Activated naive CD8-positive, alpha-beta T cell (primary cell): ENCODE results near the gene RGCC.
A peak's percentile ranks its signal among the peaks of the same experiment; 100 is the strongest.
"Not testable (repeated sequence)": the region's sequence is repeated elsewhere in the genome, so short reads cannot be mapped to it uniquely, and the experiment has no call there.

Experiments
- H3K27ac Mint-ChIP-seq: one replicate; pipeline ENCODE4 v1.8.0; 2021; ENCODE audit warnings: mixed read lengths
- H3K27me3 Mint-ChIP-seq: one replicate; pipeline ENCODE4 v1.8.0; 2021; ENCODE audit warnings: mixed read lengths
- H3K36me3 Mint-ChIP-seq: one replicate; pipeline ENCODE4 v1.8.0; 2021; ENCODE audit warnings: mixed read lengths
- H3K4me1 Mint-ChIP-seq: one replicate; pipeline ENCODE4 v1.8.0; 2021; ENCODE audit warnings: low read depth, mixed read lengths
- H3K4me3 Mint-ChIP-seq: one replicate; pipeline ENCODE4 v1.8.0; 2021; ENCODE audit warnings: mild to moderate bottlenecking, mixed read lengths
- H3K9me3 Mint-ChIP-seq: one replicate; pipeline ENCODE4 v1.8.0; 2021; ENCODE audit warnings: low read depth, mixed read lengths

RGCC gene

DNA sequence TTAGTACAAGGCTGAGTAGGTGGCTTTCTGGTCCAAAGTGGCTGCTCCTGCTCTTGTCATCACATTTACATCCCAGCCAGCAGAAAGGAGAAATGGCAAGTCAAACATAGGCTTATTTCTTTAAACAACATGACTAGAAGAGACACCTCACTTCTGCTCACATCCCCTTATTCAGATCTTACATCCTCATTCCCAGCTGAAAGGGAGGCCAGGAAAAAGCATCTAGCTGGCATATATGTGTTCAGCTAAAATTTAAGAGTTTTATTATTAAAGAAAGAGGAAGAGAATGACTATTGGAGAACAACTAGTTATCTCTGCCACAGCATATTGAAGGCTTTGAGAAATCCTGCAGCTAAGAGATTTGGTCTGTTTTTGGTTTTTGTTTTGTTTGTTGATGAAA lies 34.1 kb downstream of the RGCC start:
- H3K4me3 Mint-ChIP-seq, result no peak overlapping the region
- H3K27ac Mint-ChIP-seq, result peak overlapping the region; percentile 97
- peaks cover 2% of the 10 kb centered on the region for H3K9me3 Mint-ChIP-seq
- H3K36me3 Mint-ChIP-seq, result peaks cover 7% of the 10 kb centered on the region
- H3K27me3 Mint-ChIP-seq, result no peaks in the 10 kb centered on the region
- H3K4me1 Mint-ChIP-seq, result peaks cover 93% of the 10 kb centered on the region

DNA sequence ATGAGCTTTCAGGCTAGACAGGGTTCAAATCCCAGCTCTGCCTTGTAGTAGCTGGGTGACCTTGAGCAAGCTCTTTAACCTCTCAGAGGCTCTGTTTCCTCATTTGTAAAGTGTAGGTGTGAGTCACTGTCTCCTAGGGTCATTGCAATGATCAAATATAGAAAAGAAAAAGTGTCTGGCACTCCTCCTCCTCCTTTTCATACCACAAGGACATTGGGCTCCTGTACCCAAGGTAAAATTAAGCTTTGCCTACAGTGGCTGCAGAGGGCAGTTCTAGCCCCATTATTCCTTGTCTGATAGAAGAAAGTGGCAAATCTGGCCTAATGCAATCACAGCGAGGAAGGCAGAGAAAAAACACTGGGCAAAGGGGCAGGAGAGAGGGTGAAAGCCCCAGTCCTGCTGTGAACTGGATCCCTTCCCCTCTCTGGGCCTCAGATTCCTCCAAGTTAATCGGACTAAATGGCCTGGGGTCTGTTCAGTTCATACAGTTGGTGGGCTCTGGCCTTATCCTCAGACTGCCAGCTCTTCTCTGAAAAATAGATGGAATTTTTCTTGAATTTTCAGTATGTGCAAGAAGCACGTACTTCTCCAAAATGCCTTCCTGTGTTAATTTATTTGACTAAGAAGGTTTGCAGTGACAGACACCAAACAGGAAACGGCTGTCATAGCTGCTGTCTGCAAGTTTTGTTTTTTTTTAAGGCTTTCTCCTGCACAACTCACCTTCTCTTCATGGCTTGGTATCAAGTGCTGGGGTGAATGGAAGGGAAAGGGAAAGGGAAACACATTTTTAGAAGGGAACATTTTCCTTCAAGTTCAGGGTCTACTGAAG lies 35.3 kb downstream of the RGCC start:
- Mint-ChIP-seq H3K9me3 (no peaks in the 10 kb centered on the region), H3K4me3 (peak overlapping the region; percentile 76), H3K4me1 (peaks cover 95% of the 10 kb centered on the region)

GRCh38 chr13:41494202-41494601 lies 36.9 kb downstream of the RGCC start:
- no peaks in the 10 kb centered on the region for H3K9me3 Mint-ChIP-seq
- no peak overlapping the region for H3K4me3 Mint-ChIP-seq
- peaks cover 90% of the 10 kb centered on the region for H3K4me1 Mint-ChIP-seq
- H3K27me3 Mint-ChIP-seq, result no peaks in the 10 kb centered on the region
- H3K27ac Mint-ChIP-seq, result peak overlapping the region; percentile 97
- peaks cover 5% of the 10 kb centered on the region for H3K36me3 Mint-ChIP-seq

More for the DNA sequence above, 35.3 kb downstream of the RGCC start:
- Mint-ChIP-seq H3K36me3 (peaks cover 5% of the 10 kb centered on the region), H3K27ac (peak overlapping the region; percentile 97), H3K27me3 (no peaks in the 10 kb centered on the region)

GRCh38 chr13:41495044-41495443 lies 37.7 kb downstream of the RGCC start:
- Mint-ChIP-seq H3K36me3 (peaks cover 7% of the 10 kb centered on the region), H3K27ac (peak overlapping the region; percentile 97), H3K27me3 (no peaks in the 10 kb centered on the region), H3K4me1 (peaks cover 88% of the 10 kb centered on the region), H3K4me3 (no peak overlapping the region), H3K9me3 (no peaks in the 10 kb centered on the region)

DNA sequence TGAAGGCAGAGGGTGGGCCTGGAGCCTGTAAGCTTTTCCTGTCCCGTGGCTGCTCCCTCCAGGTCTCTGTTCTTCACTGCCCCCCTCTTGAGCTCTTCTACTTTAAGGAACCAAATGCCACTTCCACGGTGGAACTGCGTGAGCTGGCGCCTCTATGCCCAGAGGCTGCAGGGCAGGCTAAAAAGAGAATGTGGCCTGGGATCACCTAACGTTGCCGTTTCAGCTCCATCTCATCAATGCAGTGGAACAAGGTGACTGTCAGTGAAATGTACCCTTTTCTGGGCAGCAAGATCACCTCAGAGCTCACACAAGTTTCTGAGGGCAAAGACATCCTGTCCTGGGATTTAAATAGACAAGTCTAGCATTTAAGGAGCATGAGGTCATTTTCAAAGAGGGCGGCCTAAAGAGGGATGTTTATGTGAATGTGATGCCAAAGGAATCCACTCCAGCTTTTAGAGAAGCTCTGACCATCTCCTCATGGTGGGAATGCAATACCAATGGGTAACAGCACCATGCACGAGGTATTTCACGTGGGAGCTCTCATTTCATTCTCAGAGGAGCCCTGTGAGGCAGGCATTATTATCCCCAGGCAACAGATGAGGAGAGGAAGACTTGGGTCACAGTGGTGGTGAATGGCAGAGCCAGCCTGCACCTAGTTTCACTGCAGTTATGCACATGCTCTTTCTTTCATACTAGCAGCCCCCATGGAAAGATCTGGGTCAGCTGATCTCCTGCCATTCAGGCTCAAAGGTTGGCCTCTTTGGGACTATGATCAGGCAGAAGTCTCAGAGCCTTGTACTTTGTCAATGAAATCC lies 39.3 kb downstream of the RGCC start:
- Mint-ChIP-seq H3K27ac (peak overlapping the region; percentile 70), H3K4me3 (no peak overlapping the region), H3K4me1 (peaks cover 92% of the 10 kb centered on the region), H3K27me3 (no peaks in the 10 kb centered on the region), H3K36me3 (peaks cover 4% of the 10 kb centered on the region), H3K9me3 (no peaks in the 10 kb centered on the region)

- Mint-ChIP-seq H3K4me1 (peaks cover 91% of the 10 kb centered on the region), H3K36me3 (peaks cover 4% of the 10 kb centered on the region), H3K9me3 (no peaks in the 10 kb centered on the region), H3K27me3 (no peaks in the 10 kb centered on the region), H3K27ac (peak overlapping the region; percentile 41), H3K4me3 (no peak overlapping the region)
Measured at GRCh38 chr13:41497436-41497835, 40.1 kb downstream of the RGCC start.

- Mint-ChIP-seq H3K36me3 (peaks cover 4% of the 10 kb centered on the region), H3K9me3 (peaks cover 5% of the 10 kb centered on the region), H3K4me1 (peaks cover 78% of the 10 kb centered on the region), H3K4me3 (no peak overlapping the region), H3K27ac (peak overlapping the region; percentile 4), H3K27me3 (no peaks in the 10 kb centered on the region)
Measured at GRCh38 chr13:41499452-41499851, 42.1 kb downstream of the RGCC start.

- H3K27ac Mint-ChIP-seq, result peak overlapping the region; percentile 79
- H3K27me3 Mint-ChIP-seq, result no peaks in the 10 kb centered on the region
- H3K9me3 Mint-ChIP-seq, result peaks cover 5% of the 10 kb centered on the region
- no peak overlapping the region for H3K4me3 Mint-ChIP-seq
- peaks cover 7% of the 10 kb centered on the region for H3K36me3 Mint-ChIP-seq
- H3K4me1 Mint-ChIP-seq, result peaks cover 68% of the 10 kb centered on the region
Measured at GRCh38 chr13:41500511-41500910, 43.2 kb downstream of the RGCC start.

DNA sequence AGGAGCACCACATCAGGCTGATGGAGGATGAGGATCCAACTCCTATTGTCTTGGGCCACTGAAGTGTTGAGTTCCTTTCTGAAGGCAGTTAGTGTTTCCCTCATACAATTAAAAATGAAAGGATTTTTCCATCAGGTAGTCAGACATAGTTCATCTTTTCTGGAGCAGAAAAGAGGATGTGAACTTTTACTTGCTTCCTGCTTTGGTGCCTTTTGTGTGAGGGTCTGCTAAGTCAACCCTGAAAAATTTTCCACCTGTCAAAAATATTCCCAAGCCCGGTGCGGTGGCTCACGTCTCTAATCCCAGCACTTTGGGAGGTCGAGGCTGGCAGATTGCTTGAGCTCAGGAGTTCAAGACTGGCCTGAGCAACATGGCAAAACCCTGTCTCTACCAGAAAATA lies 43.9 kb downstream of the RGCC start:
- H3K4me1 Mint-ChIP-seq, result peaks cover 62% of the 10 kb centered on the region
- H3K27ac Mint-ChIP-seq, result peak overlapping the region; percentile 79
- no peak overlapping the region for H3K4me3 Mint-ChIP-seq
- H3K27me3 Mint-ChIP-seq, result no peaks in the 10 kb centered on the region
- peaks cover 7% of the 10 kb centered on the region for H3K36me3 Mint-ChIP-seq
- peaks cover 5% of the 10 kb centered on the region for H3K9me3 Mint-ChIP-seq

- Mint-ChIP-seq H3K4me1 (peaks cover 54% of the 10 kb centered on the region), H3K27me3 (no peaks in the 10 kb centered on the region), H3K36me3 (peaks cover 7% of the 10 kb centered on the region), H3K4me3 (peak overlapping the region; percentile 30), H3K27ac (peak overlapping the region; percentile 7), H3K9me3 (peaks cover 5% of the 10 kb centered on the region)
Measured at GRCh38 chr13:41502031-41502430, 44.7 kb downstream of the RGCC start.

GRCh38 chr13:41502673-41503072 lies 45.3 kb downstream of the RGCC start:
- Mint-ChIP-seq H3K4me1 (peaks cover 48% of the 10 kb centered on the region), H3K4me3 (peak overlapping the region; percentile 30), H3K9me3 (peaks cover 5% of the 10 kb centered on the region), H3K27me3 (no peaks in the 10 kb centered on the region), H3K27ac (peak overlapping the region; percentile 28), H3K36me3 (peaks cover 7% of the 10 kb centered on the region)

DNA sequence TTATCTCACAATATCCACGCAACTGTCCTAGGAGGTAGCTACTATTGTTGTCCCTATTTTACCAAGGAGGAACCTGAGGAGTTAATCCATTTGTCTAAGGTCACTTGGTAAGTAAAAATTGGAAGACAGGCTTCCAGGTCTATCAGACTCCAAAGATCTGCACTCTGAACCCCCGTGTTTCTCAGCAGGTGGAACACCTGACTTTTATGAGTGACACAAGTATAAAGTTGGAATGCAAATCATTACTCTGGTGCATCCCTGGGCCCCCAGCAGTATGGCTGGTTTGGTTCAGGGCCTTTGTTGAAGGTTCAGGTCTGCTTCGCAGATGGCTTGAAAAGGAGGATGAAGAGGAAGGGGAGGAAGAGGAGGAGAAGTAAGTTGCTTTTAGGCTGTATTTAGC lies 46.0 kb downstream of the RGCC start:
- peaks cover 5% of the 10 kb centered on the region for H3K9me3 Mint-ChIP-seq
- H3K27me3 Mint-ChIP-seq, result no peaks in the 10 kb centered on the region
- H3K36me3 Mint-ChIP-seq, result peaks cover 7% of the 10 kb centered on the region
- no peak overlapping the region for H3K4me3 Mint-ChIP-seq
- peaks cover 42% of the 10 kb centered on the region for H3K4me1 Mint-ChIP-seq
- H3K27ac Mint-ChIP-seq, result peak overlapping the region; percentile 28

DNA sequence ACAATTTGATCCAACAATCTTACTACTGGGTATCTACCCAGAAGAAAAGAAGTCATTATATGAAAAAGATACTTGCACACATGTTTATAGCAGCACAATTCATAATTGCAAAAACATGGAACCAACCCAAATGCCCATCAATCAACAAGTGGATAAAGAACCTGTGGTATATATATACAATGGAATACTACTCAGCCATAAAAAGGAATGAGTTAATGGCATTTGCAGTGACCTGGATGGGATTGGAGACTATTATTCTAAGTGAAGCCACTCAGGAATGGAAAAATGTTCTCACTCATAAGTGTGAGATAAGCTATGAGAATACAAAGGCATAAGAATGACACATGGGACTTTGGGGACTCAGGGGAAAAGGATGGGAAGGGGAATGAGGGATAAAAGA lies 47.3 kb downstream of the RGCC start:
- H3K27me3 Mint-ChIP-seq, H3K36me3 Mint-ChIP-seq, H3K27ac Mint-ChIP-seq, H3K9me3 Mint-ChIP-seq, H3K4me3 Mint-ChIP-seq: not testable (repeated sequence)
- H3K4me1 Mint-ChIP-seq, result peaks cover 34% of the 10 kb centered on the region

GRCh38 chr13:41505209-41505835 lies 48.0 kb downstream of the RGCC start:
- Mint-ChIP-seq H3K4me1 (peaks cover 29% of the 10 kb centered on the region), H3K9me3 (peaks cover 5% of the 10 kb centered on the region), H3K27ac (no peak overlapping the region), H3K36me3 (peaks cover 5% of the 10 kb centered on the region), H3K27me3 (no peaks in the 10 kb centered on the region), H3K4me3 (no peak overlapping the region)

- H3K4me3 Mint-ChIP-seq, result no peak overlapping the region
- H3K9me3 Mint-ChIP-seq, result peaks cover 5% of the 10 kb centered on the region
- H3K36me3 Mint-ChIP-seq, result peaks cover 5% of the 10 kb centered on the region
- H3K4me1 Mint-ChIP-seq, result peaks cover 20% of the 10 kb centered on the region
- H3K27me3 Mint-ChIP-seq, result no peaks in the 10 kb centered on the region
- no peak overlapping the region for H3K27ac Mint-ChIP-seq
Measured at GRCh38 chr13:41506312-41506711, 49.0 kb downstream of the RGCC start.
